Choroid plexus epithelial cell (primary cell): ENCODE results near the gene ADAM19.
A peak's percentile ranks its signal among the peaks of the same experiment; 100 is the strongest.

Source experiments
- DNase-seq: peaks from one replicate; pipeline ENCODE4 v3.0.0-alpha.2; 2010; ENCODE audit warnings: low read depth
- H3K4me3 ChIP-seq: 2 replicates; pipeline ENCODE4 v1.5.1; 2011; ENCODE audit warnings: low read depth, mild to moderate bottlenecking, control low read depth, low read length, moderate library complexity
- CTCF ChIP-seq: conservative IDR thresholded peaks from 2 replicates; pipeline ENCODE4 v1.5.1; 2011; ENCODE audit warnings: low read depth, mild to moderate bottlenecking, control low read depth, inconsistent platforms, low read length, moderate library complexity

The ADAM19 gene

GRCh38 chr5:157459715-157460599 is 115.6 kb downstream of the ADAM19 start, which contains the start of gene NIPAL4:
TSS of gene NIPAL4 (plus strand) at chr5:157460213. CDS start at chr5:157460321, 108 bp downstream.
- no peak for TF ChIP-seq CTCF
- H3K4me3 ChIP-seq, result peak within 1 kb of the TSS; percentile 50
- DNase-seq, result peak; percentile 11

GRCh38 chr5:157458835-157459234 is 116.7 kb downstream of the ADAM19 start:
- no peak for DNase-seq
- TF ChIP-seq CTCF, result no peak
- H3K4me3 ChIP-seq, result no peak overlapping the region

DNA sequence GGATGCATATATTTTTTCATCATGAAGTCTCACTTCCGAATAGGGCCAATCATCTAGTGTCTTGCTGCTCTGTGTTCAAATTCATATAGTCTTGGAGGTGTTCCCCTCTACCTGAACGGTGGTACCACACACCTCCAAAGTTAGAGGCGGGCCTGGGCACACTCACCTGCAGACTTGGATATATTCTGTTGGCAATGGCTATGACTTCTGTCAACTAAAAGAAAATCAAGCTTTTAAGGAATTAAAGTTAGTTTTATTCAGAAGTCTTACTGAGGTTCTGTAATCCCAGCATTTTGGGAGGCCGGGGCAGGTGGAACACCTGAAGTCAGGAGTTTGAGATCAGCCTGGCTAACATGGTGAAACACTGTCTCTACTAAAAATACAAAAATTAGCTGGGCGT is 118.2 kb downstream of the ADAM19 start:
- no peak for TF ChIP-seq CTCF
- no peak overlapping the region for H3K4me3 ChIP-seq
- DNase-seq, result no peak

- TF ChIP-seq CTCF, result no peak
- DNase-seq, result no peak
These were observed 119.3 kb downstream of the ADAM19 start for GRCh38 chr5:157456301-157456700.

GRCh38 chr5:157455057-157455456 is 120.5 kb downstream of the ADAM19 start:
- TF ChIP-seq CTCF, result no peak
- no peak for DNase-seq
- no peak overlapping the region for H3K4me3 ChIP-seq

More at GRCh38 chr5:157456301-157456700, 119.3 kb downstream of the ADAM19 start:
- H3K4me3 ChIP-seq, result no peak overlapping the region

DNA sequence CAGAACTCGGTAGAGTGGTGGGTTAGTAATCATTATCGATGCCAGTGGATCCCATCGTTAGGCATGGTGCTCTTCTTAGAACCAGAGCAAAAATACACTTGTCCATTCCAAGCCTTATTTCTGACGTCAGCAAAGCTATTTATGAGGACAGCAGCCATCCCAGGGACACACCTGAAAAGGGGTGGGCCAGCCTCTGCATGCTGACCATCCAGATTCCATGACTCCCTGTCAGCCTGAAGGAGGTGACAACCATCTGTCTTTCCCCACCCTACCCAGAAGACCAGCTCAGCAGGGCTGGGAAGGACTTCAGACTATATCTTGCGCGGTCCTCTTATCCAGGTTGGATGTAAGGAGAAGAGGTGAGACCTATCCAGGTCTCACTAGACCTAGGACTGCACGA is 121.3 kb downstream of the ADAM19 start:
- no peak for DNase-seq
- TF ChIP-seq CTCF, result no peak
- H3K4me3 ChIP-seq, result no peak overlapping the region

DNA sequence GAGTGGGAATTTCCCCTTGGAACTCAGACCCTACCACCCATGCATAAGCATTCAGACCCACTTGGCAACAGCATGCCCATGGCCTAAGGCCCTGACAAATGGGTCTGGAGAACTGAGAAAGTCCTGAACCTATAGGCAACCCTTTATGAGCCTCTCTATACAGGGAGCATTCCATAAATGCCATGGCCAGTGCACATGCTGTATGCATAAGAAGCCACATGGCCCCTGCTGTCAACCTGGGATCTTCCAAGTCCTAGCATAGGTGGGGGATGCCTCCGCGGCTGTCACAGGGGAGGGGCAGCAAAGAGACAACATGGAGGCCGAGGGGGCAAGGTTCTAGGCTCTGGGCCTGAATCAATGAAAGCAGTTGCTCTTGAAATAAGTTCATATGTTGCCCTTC is 123.8 kb downstream of the ADAM19 start:
- no peak for TF ChIP-seq CTCF
- H3K4me3 ChIP-seq, result no peak overlapping the region
- DNase-seq, result no peak
